ENCODE measurements around the gene KBTBD2. TPM values are rescaled to one million over a fixed set of nuclear protein-coding genes. Genes with fewer than 3 reads are reported as not detected.
A peak's percentile ranks its signal among the peaks of the same experiment; 100 is the strongest.
"Not testable (repeated sequence)": the region's sequence is repeated elsewhere in the genome, so short reads cannot be mapped to it uniquely, and the experiment has no call there.

The KBTBD2 gene
- total RNA-seq, 4 donors from 2014 or later = 14.1 to 96.1 (median 38.9) TPM

DNA sequence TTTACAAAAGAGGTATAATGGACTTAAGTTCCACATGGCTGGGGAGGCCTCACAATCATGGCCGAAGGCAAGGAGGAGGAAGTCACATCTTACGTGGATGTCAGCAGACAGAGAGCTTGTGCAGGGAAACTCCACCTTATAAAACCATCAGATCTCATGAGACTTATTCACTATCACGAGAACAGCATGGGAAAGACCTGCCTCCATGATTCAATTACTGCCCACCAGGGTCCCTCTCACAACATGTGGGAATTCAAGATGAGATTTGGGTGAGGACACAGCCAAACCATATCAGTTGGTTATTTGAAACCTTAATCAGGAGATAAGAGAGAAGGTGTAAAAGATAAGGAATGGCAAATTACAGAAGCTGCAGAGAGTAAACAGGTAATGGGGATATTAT, 40.9 kb downstream of the KBTBD2 start:
- intact Hi-C loops (cut with DNase I; ENCODE audit: low total_unique reads); H3K27me3 ChIP-seq; H3K4me3 ChIP-seq; H3K4me1 ChIP-seq; H3K9me3 ChIP-seq; H3K27ac ChIP-seq; DNase-seq; H3K36me3 ChIP-seq: not testable (repeated sequence)

DNA sequence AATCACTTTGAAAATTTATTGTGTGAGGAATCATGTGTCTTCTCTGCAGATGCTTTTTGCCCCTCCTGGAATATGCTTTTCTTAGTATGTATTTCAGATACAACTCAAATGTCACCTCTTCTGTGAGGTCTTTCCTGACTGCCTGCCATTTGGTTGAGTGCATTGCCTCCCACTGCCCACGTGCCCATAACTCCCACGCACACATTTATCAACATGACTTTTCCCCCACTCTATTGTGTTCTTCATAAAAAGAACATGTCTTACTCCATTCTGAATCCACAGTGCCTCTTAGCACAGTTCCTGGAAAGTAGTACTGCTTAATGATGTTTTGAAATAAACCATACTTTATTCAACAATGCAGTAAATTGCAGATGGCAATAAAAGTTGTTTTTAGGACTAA, 42.9 kb downstream of the KBTBD2 start:
- peak in 1 of 2 donors; percentile 31 for DNase-seq
- H3K9me3 ChIP-seq, H3K36me3 ChIP-seq, H3K27ac ChIP-seq, H3K4me3 ChIP-seq, H3K4me1 ChIP-seq, H3K27me3 ChIP-seq: not testable (repeated sequence)
- intact Hi-C loops (cut with DNase I; ENCODE audit: low total_unique reads) = loop anchor here (10.0 kb wide), 1 partner anchor 96 kb away; no protein-coding TSS in a partner anchor

GRCh38 chr7:32846630-32847225, 44.8 kb downstream of the KBTBD2 start:
- DNase-seq = peak; percentile 88 to 93
- intact Hi-C loops (cut with DNase I; ENCODE audit: low total_unique reads) = loop anchor here (10.0 kb wide), 1 partner anchor 98 kb away; no protein-coding TSS in a partner anchor
- H3K9me3 ChIP-seq = no peaks in the 10 kb centered on the region
- H3K36me3 ChIP-seq = no peaks in the 10 kb centered on the region
- H3K27me3 ChIP-seq = no peaks in the 10 kb centered on the region
- H3K4me1 ChIP-seq = no peaks in the 10 kb centered on the region
- H3K27ac ChIP-seq = no peak overlapping the region
- no peak overlapping the region for H3K4me3 ChIP-seq
- TF ChIP-seq CTCF (IDR thresholded peaks at IDR 0.05) (peak; percentile 82 to 92 (median 88)), POLR2A (IDR thresholded peaks at IDR 0.05) (no peak)

DNA sequence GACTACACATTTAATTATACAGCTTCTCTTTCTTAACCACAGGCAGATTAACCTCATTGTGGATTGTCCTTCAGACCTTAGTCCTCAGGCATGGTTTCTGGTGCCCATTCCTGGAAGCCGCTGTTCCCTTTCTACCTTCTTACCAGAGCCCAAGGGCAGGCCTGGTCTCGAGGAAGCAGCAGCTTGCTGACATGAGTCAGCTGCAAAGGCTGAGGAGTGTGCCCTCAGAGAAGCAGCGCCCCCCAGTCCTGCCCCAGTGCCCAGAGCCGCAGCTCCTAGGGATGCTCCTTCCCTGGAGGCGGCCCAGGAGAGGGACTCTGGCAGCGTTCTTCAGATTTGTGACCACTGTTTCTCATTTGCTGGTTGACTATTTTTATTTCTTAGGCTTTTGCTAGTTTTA, 46.8 kb downstream of the KBTBD2 start:
- H3K27ac ChIP-seq, H3K36me3 ChIP-seq, H3K9me3 ChIP-seq, DNase-seq, H3K4me3 ChIP-seq, H3K4me1 ChIP-seq, H3K27me3 ChIP-seq: not testable (repeated sequence)
- intact Hi-C loops (cut with DNase I; ENCODE audit: low total_unique reads) = loop anchor here (10.0 kb wide), 1 partner anchor 100 kb away; no protein-coding TSS in a partner anchor

GRCh38 chr7:32843763-32844162, 47.8 kb downstream of the KBTBD2 start:
- H3K9me3 ChIP-seq, H3K27ac ChIP-seq, H3K4me1 ChIP-seq, H3K4me3 ChIP-seq, DNase-seq, H3K27me3 ChIP-seq, H3K36me3 ChIP-seq: not testable (repeated sequence)
- intact Hi-C loops (cut with DNase I; ENCODE audit: low total_unique reads) = loop anchor here (10.0 kb wide), 1 partner anchor 101 kb away; no protein-coding TSS in a partner anchor

- H3K4me3 ChIP-seq, H3K27ac ChIP-seq, DNase-seq, H3K4me1 ChIP-seq, H3K9me3 ChIP-seq, H3K27me3 ChIP-seq, H3K36me3 ChIP-seq: not testable (repeated sequence)
- intact Hi-C loops (cut with DNase I; ENCODE audit: low total_unique reads) = loop anchor here (10.0 kb wide), 1 partner anchor 105 kb away; no protein-coding TSS in a partner anchor
Observed at GRCh38 chr7:32839846-32840245, 51.7 kb downstream of the KBTBD2 start.

- DNase-seq; H3K4me1 ChIP-seq; H3K27ac ChIP-seq; H3K36me3 ChIP-seq; H3K4me3 ChIP-seq; H3K9me3 ChIP-seq; intact Hi-C loops (cut with DNase I; ENCODE audit: low total_unique reads); H3K27me3 ChIP-seq: not testable (repeated sequence)
Observed at GRCh38 chr7:32828996-32829752, 62.4 kb downstream of the KBTBD2 start.

Other genes starting within 250 kb of the KBTBD2 start
- 100 to 1,000 TPM in 3 of 4 donors, 10 to 100 TPM in 1; 62.9 to 328 (median 215) TPM for gene FKBP9, start 65.7 kb upstream of the KBTBD2 start, total RNA-seq
- 10 to 100 TPM; 21.3 to 50.2 (median 42.1) TPM for gene NT5C3A, start 171.0 kb upstream of the KBTBD2 start, total RNA-seq
- 10 to 100 TPM in 2 of 4 donors, 1 to 10 TPM in 2; 1.2 to 55.8 (median 13.7) TPM for gene RP9, start 217.6 kb upstream of the KBTBD2 start, total RNA-seq
- 10 to 100 TPM; 24.1 to 77.4 (median 39.4) TPM for gene BBS9, start 237.8 kb upstream of the KBTBD2 start, total RNA-seq

All from uterus (tissue), 4 donors.